GM13976 (cell line): ENCODE measurements around the gene SLC16A12.

Source experiments
- DNase-seq: peaks from one replicate; pipeline ENCODE4 v3.0.0; 2012; ENCODE audit warnings: low spot score
- CTCF ChIP-seq: IDR thresholded peaks from 2 replicates; pipeline ENCODE4 v1.5.1; 2012; ENCODE audit warnings: borderline replicate concordance, mild to moderate bottlenecking; ENCODE audit not compliant: insufficient read depth; ENCODE audit errors: extremely low read depth, missing control alignments, control extremely low read depth
- in situ Hi-C: fragments of 300-500 bp; cut with MboI; formaldehyde crosslinking; loops from one replicate; pipeline ENCODE4 v1.12.0; 2022; ENCODE audit warnings: low sequenced_read_pairs, mixed read lengths, inconsistent platforms; ENCODE audit not compliant: unreplicated experiment

The SLC16A12 gene

GRCh38 chr10:89518108-89518507 is 17.3 kb downstream of the SLC16A12 start:
- DNase-seq: no peak
- in situ Hi-C loops: no loop called here
- TF ChIP-seq CTCF: no peak

- in situ Hi-C loops: no loop called here
- no peak for DNase-seq
- no peak for TF ChIP-seq CTCF
Observed at GRCh38 chr10:89516149-89516832, 19.1 kb downstream of the SLC16A12 start.

GRCh38 chr10:89515031-89515841 is 20.2 kb downstream of the SLC16A12 start:
- no peak for TF ChIP-seq CTCF
- in situ Hi-C loops: no loop called here
- DNase-seq: no peak

- DNase-seq: no peak
- in situ Hi-C loops: no loop called here
- no peak for TF ChIP-seq CTCF
Observed at GRCh38 chr10:89513206-89513605, 22.2 kb downstream of the SLC16A12 start.

GRCh38 chr10:89505640-89506275 is 29.6 kb downstream of the SLC16A12 start:
- DNase-seq: no peak
- in situ Hi-C loops: no loop called here
- no peak for TF ChIP-seq CTCF

GRCh38 chr10:89504691-89505090 is 30.7 kb downstream of the SLC16A12 start:
- no peak for TF ChIP-seq CTCF
- in situ Hi-C loops: no loop called here
- no peak for DNase-seq
